GM12892 (cell line): Measurements from ENCODE around the gene TMEM217.

ENCODE experiments used
- POLR2A ChIP-seq: IDR thresholded peaks from 2 replicates; pipeline ENCODE4 v1.6.1; 2011; ENCODE audit warnings: low read depth, low read length, control low read depth
- TAF1 ChIP-seq: IDR thresholded peaks from 2 replicates; pipeline ENCODE4 v1.6.1; 2011; ENCODE audit warnings: low read depth, mild to moderate bottlenecking, control low read depth, low read length, borderline replicate concordance

DNA sequence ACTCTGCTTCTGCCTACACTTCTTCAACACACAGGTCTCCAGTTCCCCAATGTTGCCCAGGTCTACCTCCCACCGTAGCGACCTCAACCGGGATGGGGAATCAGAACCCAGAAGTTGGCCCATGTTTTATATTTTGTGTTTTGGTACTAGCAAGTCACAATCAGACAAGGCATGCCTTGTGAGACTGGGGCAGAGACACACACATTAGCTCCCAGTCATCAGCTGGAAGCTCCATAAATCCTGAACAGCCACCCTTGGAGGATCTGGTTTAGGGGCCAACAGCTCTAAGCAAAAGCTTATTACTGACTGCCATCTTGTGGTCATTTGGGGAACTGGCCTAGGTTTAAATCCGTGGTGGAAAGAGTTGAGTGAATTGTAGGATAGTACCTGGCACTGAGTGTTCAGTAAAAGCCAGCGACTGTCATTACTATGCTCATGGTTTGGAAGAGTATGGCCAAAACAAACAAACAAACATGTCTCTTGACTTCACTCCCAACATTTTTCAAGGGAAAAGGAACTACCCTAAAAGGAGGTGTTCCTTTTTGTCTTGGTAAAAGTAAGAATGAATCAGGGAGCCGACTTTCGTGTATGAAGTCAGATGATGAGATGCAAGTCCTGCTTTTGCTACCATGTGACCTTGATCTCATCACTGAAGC, 47.5 kb downstream of the TMEM217 start:
- TF ChIP-seq POLR2A (no peak), TAF1 (no peak)
